ENCODE measurements around the gene LEFTY2. TPM values are rescaled to one million over a fixed set of nuclear protein-coding genes. Genes with fewer than 3 reads are reported as not detected.

The LEFTY2 gene
- polyA plus RNA-seq, 2 of the 4 experiments (the other 2 are of a cell fraction) = not detected

DNA sequence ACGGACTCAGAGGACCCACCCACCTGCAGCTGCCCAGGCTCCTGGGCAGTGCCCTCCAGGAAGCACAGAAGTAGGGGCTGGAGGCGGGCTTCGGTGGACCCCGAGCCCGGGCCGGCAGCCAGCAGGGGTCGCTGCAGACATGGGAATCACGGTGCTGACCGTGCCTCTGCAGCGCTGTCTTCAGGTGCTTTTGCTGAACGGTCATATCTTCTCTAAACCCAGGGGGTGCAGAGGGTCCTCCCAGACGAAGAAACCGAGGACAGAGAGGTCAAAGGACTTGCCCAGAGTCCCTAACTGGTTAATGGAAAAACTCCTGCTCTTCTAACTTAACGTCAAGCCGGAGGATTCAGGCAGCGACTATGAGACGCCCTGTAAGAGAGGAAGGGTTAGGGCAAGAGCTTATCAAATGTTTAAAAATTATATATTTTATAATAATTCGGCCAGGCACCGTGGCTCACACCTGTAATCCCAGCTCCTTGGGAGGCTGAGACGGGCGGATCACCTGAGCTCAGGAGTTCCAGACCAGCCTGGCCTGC, 21.5 kb upstream of the LEFTY2 start (continued):
- TF ChIP-seq, protein P1, sequence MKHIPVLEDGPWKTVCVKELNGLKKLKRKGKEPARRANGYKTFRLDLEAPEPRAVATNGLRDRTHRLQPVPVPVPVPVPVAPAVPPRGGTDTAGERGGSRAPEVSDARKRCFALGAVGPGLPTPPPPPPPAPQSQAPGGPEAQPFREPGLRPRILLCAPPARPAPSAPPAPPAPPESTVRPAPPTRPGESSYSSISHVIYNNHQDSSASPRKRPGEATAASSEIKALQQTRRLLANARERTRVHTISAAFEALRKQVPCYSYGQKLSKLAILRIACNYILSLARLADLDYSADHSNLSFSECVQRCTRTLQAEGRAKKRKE (CRISPR knock-in tag; IDR thresholded peaks at IDR 0.05; ENCODE audit: low read depth) = no peak
- TF ChIP-seq NR3C1 (IDR thresholded peaks at IDR 0.05) (no peak), RNF2 (IDR thresholded peaks at IDR 0.05; ENCODE audit: borderline replicate concordance, low read depth) (no peak)

DNA sequence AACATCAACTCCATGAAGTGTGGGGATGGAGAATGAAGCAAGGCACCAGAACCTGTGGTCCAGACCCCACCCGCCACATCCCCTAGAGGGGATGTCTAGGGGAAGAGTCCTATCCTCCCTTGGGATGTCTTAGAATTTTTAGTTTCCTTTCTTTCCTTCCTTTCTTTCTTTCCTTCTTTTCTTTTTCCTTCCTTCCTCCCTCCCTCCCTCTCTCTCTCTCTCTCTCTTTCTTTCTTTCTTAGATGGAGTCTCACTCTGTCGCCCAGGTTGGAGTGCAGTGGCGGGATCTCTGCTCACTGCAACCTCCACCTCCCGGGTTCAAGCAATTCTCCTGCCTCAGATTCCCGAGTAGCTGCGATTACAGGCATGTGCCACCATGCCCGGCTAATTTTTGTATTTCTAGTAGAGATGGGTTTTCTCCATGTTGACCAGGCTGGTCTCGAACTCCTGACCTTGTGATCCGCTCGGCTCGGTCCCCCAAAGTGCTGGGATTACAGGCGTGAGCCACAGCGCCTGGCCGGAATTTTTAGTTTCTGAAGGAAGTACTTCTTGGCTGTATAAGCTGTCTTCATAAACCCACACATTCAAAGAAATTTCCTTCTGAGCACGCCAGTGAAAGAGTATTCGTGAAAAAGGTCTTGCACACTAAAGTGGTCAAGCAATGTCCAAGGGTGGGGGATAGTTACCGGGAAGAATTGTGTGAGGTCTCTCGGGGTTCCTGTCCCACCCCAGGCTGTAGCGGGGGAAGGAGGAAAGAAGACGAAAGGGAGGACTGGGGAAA, 20.8 kb upstream of the LEFTY2 start:
- FAIRE-seq (no peak), DNase-seq (ENCODE audit: low read depth in 1 of 2, low spot score in 1 of 2) (no peak), ATAC-seq (peak in 1 of 2 experiments; percentile 62; a peak in 3 of 6 replicates)
- no peaks in the 10 kb centered on the region for H3K9me3 ChIP-seq
- ChIA-PET POLR2A (interaction anchor here (0.6 kb wide), 2 partner anchors 38 to 249 kb away, joined by 3 to 5 read pairs; partner anchors contain the start of gene PYCR2), CTCF (interaction anchor here (0.9 to 4.5 kb wide), 23 partner anchors 10 to 643 kb away, joined by 3 to 26 read pairs (median 5); partner anchors contain the start of gene LEFTY1)
- WGBS (ENCODE audit: missing lambda C conversion rate) = 29% methylated on average over 20 of the region's 20 CpGs
- H3K4me1 ChIP-seq = no peaks in the 10 kb centered on the region
- H3K4me2 ChIP-seq = peak overlapping the region; percentile 68
- H3K4me3 ChIP-seq = peak overlapping the region; percentile 26; the same call in 2 of the 3 replicates
- H3K27ac ChIP-seq = peak overlapping the region in 1 of 2 experiments; percentile 45; a peak in 2 of 6 replicates
- TF ChIP-seq EP300 (IDR thresholded peaks at IDR 0.05) (no peak), RARB (CRISPR knock-in tag; IDR thresholded peaks at IDR 0.05) (no peak), MAFK (IDR thresholded peaks at IDR 0.05; ENCODE audit: partially characterized antibody) (no peak), HEYL (CRISPR knock-in tag; IDR thresholded peaks at IDR 0.05) (no peak), KDM5A (IDR thresholded peaks at IDR 0.05) (no peak), NFE2L2 (conservative IDR thresholded peaks at IDR 0.05; ENCODE audit: low read length) (no peak), POLR2AphosphoS2 (conservative IDR thresholded peaks at IDR 0.05; ENCODE audit: low read length) (no peak), HOXB5 (CRISPR knock-in tag; IDR thresholded peaks at IDR 0.05) (no peak), NR3C1 (IDR thresholded peaks at IDR 0.05) (no peak), CBX2 (IDR thresholded peaks at IDR 0.05; ENCODE audit: borderline replicate concordance, low read depth) (no peak), CHD2 (IDR thresholded peaks at IDR 0.05; ENCODE audit: low read length, partially characterized antibody) (no peak), HOXB13 (CRISPR knock-in tag; IDR thresholded peaks at IDR 0.05; ENCODE audit: low read depth) (no peak), JUNB (IDR thresholded peaks at IDR 0.05) (no peak), RFX5 (IDR thresholded peaks at IDR 0.05) (no peak)

DNA sequence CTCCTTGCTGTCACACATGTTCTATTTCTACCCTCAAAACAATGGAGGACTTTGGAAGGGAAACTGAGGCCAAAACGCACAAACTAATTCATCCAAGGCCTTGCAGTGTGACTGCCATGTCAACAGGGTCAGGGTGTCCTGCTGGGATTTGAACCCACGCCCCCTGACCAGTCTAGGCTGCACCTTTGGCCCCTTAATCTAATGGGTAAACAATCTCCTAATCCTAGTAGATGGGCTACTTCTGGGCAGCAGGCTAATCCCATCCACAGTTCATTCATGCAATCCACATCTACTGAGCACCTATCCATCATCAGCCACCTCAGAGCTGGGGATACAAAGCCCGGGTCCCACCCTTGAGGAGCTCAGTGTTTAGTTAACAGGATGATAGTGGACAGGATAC, 17.0 kb upstream of the LEFTY2 start:
- no peak for FAIRE-seq
- CTCF ChIA-PET = interaction anchor here (1.1 to 2.0 kb wide), 3 partner anchors 12 to 87 kb away, joined by 4 to 8 read pairs (median 4); no protein-coding TSS in a partner anchor
- ATAC-seq = no peak
- H3K4me2 ChIP-seq = no peak overlapping the region
- no peak overlapping the region for H3K4me3 ChIP-seq
- DNase-seq (ENCODE audit: low read depth in 1 of 2, low spot score in 1 of 2) = no peak
- WGBS (ENCODE audit: missing lambda C conversion rate) = 41% methylated on average over 3 of the region's 3 CpGs
- no peak overlapping the region for H3K27ac ChIP-seq
- H3K4me1 ChIP-seq = no peaks in the 10 kb centered on the region
- POLR2A ChIA-PET = no interaction called here
- TF ChIP-seq MAZ (IDR thresholded peaks at IDR 0.05; ENCODE audit: borderline replicate concordance, low read depth, low read length) (no peak), POLR2A (IDR thresholded peaks at IDR 0.05; ENCODE audit: low read length) (no peak), FOSL2 (IDR thresholded peaks at IDR 0.05) (no peak), FOSL2 (CRISPR knock-in tag; IDR thresholded peaks at IDR 0.05) (no peak), HOXA7 (CRISPR knock-in tag; IDR thresholded peaks at IDR 0.05) (no peak), HDAC2 (IDR thresholded peaks at IDR 0.05) (no peak), EP300 (IDR thresholded peaks at IDR 0.05) (no peak)
- TF ChIP-seq, protein P2, sequence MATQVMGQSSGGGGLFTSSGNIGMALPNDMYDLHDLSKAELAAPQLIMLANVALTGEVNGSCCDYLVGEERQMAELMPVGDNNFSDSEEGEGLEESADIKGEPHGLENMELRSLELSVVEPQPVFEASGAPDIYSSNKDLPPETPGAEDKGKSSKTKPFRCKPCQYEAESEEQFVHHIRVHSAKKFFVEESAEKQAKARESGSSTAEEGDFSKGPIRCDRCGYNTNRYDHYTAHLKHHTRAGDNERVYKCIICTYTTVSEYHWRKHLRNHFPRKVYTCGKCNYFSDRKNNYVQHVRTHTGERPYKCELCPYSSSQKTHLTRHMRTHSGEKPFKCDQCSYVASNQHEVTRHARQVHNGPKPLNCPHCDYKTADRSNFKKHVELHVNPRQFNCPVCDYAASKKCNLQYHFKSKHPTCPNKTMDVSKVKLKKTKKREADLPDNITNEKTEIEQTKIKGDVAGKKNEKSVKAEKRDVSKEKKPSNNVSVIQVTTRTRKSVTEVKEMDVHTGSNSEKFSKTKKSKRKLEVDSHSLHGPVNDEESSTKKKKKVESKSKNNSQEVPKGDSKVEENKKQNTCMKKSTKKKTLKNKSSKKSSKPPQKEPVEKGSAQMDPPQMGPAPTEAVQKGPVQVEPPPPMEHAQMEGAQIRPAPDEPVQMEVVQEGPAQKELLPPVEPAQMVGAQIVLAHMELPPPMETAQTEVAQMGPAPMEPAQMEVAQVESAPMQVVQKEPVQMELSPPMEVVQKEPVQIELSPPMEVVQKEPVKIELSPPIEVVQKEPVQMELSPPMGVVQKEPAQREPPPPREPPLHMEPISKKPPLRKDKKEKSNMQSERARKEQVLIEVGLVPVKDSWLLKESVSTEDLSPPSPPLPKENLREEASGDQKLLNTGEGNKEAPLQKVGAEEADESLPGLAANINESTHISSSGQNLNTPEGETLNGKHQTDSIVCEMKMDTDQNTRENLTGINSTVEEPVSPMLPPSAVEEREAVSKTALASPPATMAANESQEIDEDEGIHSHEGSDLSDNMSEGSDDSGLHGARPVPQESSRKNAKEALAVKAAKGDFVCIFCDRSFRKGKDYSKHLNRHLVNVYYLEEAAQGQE (IDR thresholded peaks at IDR 0.05) = no peak
- no peaks in the 10 kb centered on the region for H3K9me3 ChIP-seq

Measured in A549 (cell line).